SU-DHL-6 (cell line): Measurements from ENCODE around the gene HCFC1R1.
A peak's percentile ranks its signal among the peaks of the same experiment; 100 is the strongest.

Source experiments
- H2AFZ ChIP-seq: fragments of 200-600 bp; sonication (generic); 2 replicates; pipeline ENCODE4 v1.6.1; 2014; ENCODE audit warnings: low read depth, mild to moderate bottlenecking, moderate library complexity, mixed read lengths, antibody characterized with exemption, low read length; ENCODE audit not compliant: severe bottlenecking
- H3F3A ChIP-seq: fragments of 200-600 bp; shearing (Covaris generic); 2 replicates; pipeline ENCODE4 v1.6.0; 2016; ENCODE audit warnings: antibody characterized with exemption, mild to moderate bottlenecking; ENCODE audit not compliant: insufficient read depth
- H3K27ac ChIP-seq: fragments of 200-600 bp; sonication (generic); 2 replicates; pipeline ENCODE4 v1.5.1; 2016; ENCODE audit warnings: low read depth, mild to moderate bottlenecking, low read length, moderate library complexity, mixed read lengths
- H3K27me3 ChIP-seq: fragments of 200-600 bp; sonication (generic), shearing (Covaris generic); 2 replicates; pipeline ENCODE4 v1.6.0; 2014; ENCODE audit warnings: mild to moderate bottlenecking, low read length
- H3K36me3 ChIP-seq: fragments of 200-600 bp; sonication (generic); 2 replicates; pipeline ENCODE4 v1.6.1; 2014; ENCODE audit warnings: mild to moderate bottlenecking, low read length, mixed read lengths
- H3K4me2 ChIP-seq: fragments of 300-600, 200-600 bp; shearing (Covaris generic), sonication (generic); 2 replicates; pipeline ENCODE4 v1.6.0; 2014; ENCODE audit warnings: low read length, low read depth, mild to moderate bottlenecking; ENCODE audit not compliant: poor library complexity, severe bottlenecking
- H3K4me3 ChIP-seq: fragments of 200-600 bp; sonication (generic); 2 replicates; pipeline ENCODE4 v1.5.1; 2014; ENCODE audit warnings: antibody characterized with exemption, low read length, mild to moderate bottlenecking, mixed read lengths; ENCODE audit not compliant: insufficient read depth, poor library complexity, severe bottlenecking
- H3K79me2 ChIP-seq: fragments of 200-600 bp; sonication (generic); 2 replicates; pipeline ENCODE4 v1.6.1; 2014; ENCODE audit warnings: mild to moderate bottlenecking, low read length, moderate library complexity; ENCODE audit not compliant: insufficient read depth
- H3K9ac ChIP-seq: fragments of 200-600 bp; sonication (generic); 2 replicates; pipeline ENCODE4 v1.7.0; 2014; ENCODE audit warnings: mild to moderate bottlenecking, low read length
- H3K9me2 ChIP-seq: fragments of 200-600 bp; sonication (generic); replicated peaks from 2 replicates; pipeline ENCODE4 v1.6.1; 2014; ENCODE audit warnings: low read length; ENCODE audit not compliant: insufficient read depth
- H3K9me3 ChIP-seq: fragments of 200-600 bp; sonication (generic); 2 replicates; pipeline ENCODE4 v1.6.1; 2014; ENCODE audit warnings: low read length, mixed read lengths; ENCODE audit not compliant: insufficient read depth
- H4K20me1 ChIP-seq: fragments of 200-600 bp; sonication (generic); 2 replicates; pipeline ENCODE4 v1.6.1; 2014; ENCODE audit warnings: low read depth, mild to moderate bottlenecking, antibody characterized with exemption, low read length, moderate library complexity, mixed read lengths
- CTCF ChIP-seq: fragments of 200-600 bp; sonication (generic); IDR thresholded peaks from one replicate; pipeline ENCODE4 v1.5.1; 2017; ENCODE audit warnings: antibody characterized with exemption, mild to moderate bottlenecking, low read length, moderate library complexity; ENCODE audit not compliant: insufficient read depth, poor library complexity, severe bottlenecking
- EZH2phosphoT487 ChIP-seq: fragments of 200-600 bp; sonication (generic), shearing (Covaris generic); conservative IDR thresholded peaks from 2 replicates; pipeline ENCODE4 v1.6.1; 2018; ENCODE audit warnings: mild to moderate bottlenecking, antibody characterized with exemption, low read length, moderate library complexity, mixed read lengths

The HCFC1R1 gene

GRCh38 chr16:3047387-3047720 is 23.6 kb upstream of the HCFC1R1 start:
- Histone ChIP-seq H3K9ac (no peak overlapping the region), H3K9me2 (no peaks in the 10 kb centered on the region), H3F3A (no peaks in the 10 kb centered on the region), H4K20me1 (no peaks in the 10 kb centered on the region), H3K79me2 (no peaks in the 10 kb centered on the region), H3K36me3 (no peaks in the 10 kb centered on the region), H3K27ac (no peak overlapping the region), H3K4me3 (no peak overlapping the region), H2AFZ (no peak overlapping the region), H3K9me3 (no peaks in the 10 kb centered on the region), H3K4me2 (no peak overlapping the region), H3K27me3 (no peaks in the 10 kb centered on the region)
- TF ChIP-seq EZH2phosphoT487 (no peak), CTCF (no peak)

- H3K9me2 ChIP-seq: no peaks in the 10 kb centered on the region
- no peaks in the 10 kb centered on the region for H3K9me3 ChIP-seq
- H4K20me1 ChIP-seq: no peaks in the 10 kb centered on the region
- H3K27ac ChIP-seq: no peak overlapping the region
- no peaks in the 10 kb centered on the region for H3F3A ChIP-seq
- H3K27me3 ChIP-seq: no peaks in the 10 kb centered on the region
- no peaks in the 10 kb centered on the region for H3K36me3 ChIP-seq
- no peak overlapping the region for H2AFZ ChIP-seq
- H3K79me2 ChIP-seq: no peaks in the 10 kb centered on the region
- no peak for TF ChIP-seq EZH2phosphoT487
- H3K9ac ChIP-seq: no peak overlapping the region
- H3K4me2 ChIP-seq: peak overlapping the region; percentile 49
- H3K4me3 ChIP-seq: no peak overlapping the region
Observed at GRCh38 chr16:3046641-3047386, 23.1 kb upstream of the HCFC1R1 start.

- Histone ChIP-seq H3K36me3 (no peaks in the 10 kb centered on the region), H3K79me2 (no peaks in the 10 kb centered on the region), H3K9ac (peak within 1 kb of the TSS; percentile 28), H3K4me3 (peak within 1 kb of the TSS; percentile 25), H2AFZ (no peak within 1 kb of the TSS), H3K4me2 (peak within 1 kb of the TSS; percentile 49), H4K20me1 (no peaks in the 10 kb centered on the region), H3K27me3 (no peaks in the 10 kb centered on the region), H3K9me3 (no peaks in the 10 kb centered on the region), H3F3A (no peaks in the 10 kb centered on the region), H3K9me2 (no peaks in the 10 kb centered on the region), H3K27ac (no peak within 1 kb of the TSS)
- no peak for TF ChIP-seq CTCF
- TF ChIP-seq EZH2phosphoT487: no peak; the same call in 1 of the 2 replicates
Observed at GRCh38 chr16:3045758-3046640, 22.3 kb upstream of the HCFC1R1 start, which contains the start of gene MMP25. Gene MMP25, plus strand, starts transcription at chr16:3046561. Its CDS starts 357 bp downstream, at chr16:3046918.

GRCh38 chr16:3044708-3045107 is 21.0 kb upstream of the HCFC1R1 start:
- Histone ChIP-seq H3K79me2 (no peaks in the 10 kb centered on the region), H3K36me3 (no peaks in the 10 kb centered on the region), H3K4me3 (no peak overlapping the region), H3K27ac (no peak overlapping the region), H3K9me3 (no peaks in the 10 kb centered on the region), H3K27me3 (no peaks in the 10 kb centered on the region), H3K9me2 (no peaks in the 10 kb centered on the region), H3K9ac (no peak overlapping the region), H3F3A (no peaks in the 10 kb centered on the region), H3K4me2 (no peak overlapping the region), H2AFZ (no peak overlapping the region), H4K20me1 (no peaks in the 10 kb centered on the region)
- no peak for TF ChIP-seq CTCF
- no peak for TF ChIP-seq EZH2phosphoT487
